ENCODE measurements around the gene LRRK1. TPM values are rescaled to one million over a fixed set of nuclear protein-coding genes. Genes with fewer than 3 reads are reported as not detected.

LRRK1 gene
- polyA plus RNA-seq, 1 donor: 3.0 TPM

DNA sequence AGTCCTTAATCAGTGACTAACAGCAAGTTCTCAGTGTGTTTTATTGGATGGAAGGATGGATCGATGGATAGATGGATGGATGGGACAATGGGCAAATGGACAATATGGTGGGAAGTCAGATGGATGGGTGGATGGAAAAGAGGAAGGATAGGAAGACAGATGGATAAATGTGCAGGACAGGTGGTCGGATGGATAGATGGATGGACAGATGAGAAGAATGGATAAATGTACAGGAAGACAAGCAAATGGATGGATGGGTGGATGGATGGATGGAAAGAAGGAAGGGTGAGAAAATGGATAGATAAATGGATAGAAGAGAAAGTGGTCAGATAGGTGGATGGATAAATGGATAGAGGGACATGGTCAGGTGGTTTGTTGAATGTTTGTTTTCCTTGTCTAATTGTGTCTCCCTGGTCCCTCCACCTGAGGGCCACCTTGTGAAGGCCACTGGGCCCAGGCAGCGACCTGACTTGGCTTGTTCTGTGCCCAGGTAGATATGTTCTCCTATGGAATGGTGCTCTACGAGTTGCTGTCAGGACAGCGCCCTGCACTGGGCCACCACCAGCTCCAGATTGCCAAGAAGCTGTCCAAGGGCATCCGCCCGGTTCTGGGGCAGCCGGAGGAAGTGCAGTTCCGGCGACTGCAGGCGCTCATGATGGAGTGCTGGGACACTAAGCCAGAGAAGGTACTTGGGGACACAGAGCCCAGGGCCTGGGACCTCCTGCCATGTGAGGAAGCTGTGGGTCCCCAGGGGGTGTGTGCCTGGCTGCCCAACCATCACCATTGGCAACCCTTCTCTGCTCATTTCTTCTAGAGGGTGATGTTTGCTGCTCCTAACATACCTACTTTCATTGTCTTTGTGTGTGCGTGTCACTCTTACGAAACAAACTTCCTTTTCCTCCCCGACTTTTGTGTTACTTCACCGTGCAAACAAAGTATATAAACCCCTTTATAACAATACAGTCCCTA, 137.5 kb downstream of the LRRK1 start:
- no peak for DNase-seq

DNA sequence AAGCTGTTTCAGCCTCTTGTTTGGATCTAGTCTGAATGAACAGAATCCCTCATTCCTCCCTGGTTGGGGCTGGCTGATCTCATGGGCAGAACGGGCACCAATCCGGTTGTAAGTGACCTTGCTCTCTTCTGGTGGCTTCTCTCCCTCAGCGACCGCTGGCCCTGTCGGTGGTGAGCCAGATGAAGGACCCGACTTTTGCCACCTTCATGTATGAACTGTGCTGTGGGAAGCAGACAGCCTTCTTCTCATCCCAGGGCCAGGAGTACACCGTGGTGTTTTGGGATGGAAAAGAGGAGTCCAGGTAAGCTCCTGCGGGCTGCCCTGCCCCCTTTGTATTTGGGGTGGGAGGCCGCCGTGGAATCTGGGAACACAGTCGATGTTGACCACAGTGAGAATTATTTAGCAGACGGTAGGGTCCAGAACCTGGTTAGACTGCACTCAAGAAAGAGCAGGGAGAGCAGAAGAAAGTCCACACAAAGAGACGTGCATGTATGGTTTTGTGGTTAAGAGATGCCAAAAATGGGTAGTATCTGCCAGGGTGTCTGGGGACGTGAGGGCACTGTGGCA, 138.8 kb downstream of the LRRK1 start:
- no peak for DNase-seq

DNA sequence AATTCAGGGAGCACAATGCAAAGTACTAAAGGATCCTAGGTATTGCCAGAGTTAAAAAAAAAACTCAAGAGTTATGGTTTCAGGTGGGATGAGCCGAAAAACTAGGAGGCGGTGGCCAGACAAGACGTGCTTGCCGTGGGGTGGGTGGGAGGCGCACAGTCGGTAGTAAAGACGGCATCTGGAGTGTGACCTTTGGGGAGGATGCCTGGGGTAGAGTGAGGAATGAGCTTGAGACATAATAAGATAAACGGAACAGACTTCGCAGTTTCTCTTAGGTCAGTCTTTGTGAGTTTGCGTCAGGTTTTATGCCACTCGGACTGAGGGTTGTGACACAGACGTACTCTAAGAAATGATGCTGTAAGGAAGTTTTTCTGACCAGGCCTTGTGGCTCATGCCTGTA, 139.6 kb downstream of the LRRK1 start:
- DNase-seq: no peak

DNA sequence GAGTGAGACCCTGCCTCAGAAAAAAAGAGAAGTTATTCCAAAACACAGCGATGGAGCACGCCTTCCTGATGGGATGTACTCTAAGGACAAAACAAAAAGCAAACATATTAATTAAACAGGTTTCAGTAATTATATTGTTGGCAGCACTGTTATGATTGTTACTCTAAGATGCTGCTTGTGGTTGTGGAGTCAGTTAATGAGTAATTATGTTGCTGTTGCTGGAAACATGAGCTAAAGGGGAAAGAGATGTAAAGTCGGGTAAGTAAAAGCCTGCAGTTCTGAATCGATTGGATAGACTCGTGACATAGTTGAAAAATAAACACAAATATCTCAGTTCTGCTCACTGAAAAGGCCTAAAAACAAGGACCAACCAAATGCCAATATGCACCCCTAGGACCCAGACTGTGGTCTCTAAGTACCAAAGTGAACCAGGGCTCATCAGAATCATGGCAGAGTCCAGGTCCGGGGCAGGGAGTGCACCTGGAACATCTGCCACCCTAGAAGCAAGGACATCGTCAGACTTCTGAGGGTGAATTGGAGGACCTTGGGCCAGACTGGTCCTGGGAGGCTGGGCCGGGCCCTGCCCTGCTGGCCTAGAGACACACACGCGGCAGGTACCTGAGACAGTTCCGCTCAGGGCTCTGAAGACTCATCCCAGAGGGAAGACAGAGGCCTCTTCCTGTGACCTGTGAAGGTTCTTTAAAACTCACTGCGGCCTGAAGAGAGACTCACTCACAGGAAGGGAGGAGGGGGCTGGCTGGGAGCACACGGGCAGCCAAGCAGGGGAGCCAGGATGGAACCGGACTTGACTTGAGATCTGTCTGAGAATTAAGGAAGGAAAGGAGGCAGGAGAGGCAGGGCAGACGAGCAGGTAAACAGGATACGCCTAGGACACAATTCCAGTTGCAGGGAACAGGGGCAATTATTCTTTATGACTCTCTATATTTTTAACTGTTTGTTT, 140.5 kb downstream of the LRRK1 start:
- no peak for DNase-seq

DNA sequence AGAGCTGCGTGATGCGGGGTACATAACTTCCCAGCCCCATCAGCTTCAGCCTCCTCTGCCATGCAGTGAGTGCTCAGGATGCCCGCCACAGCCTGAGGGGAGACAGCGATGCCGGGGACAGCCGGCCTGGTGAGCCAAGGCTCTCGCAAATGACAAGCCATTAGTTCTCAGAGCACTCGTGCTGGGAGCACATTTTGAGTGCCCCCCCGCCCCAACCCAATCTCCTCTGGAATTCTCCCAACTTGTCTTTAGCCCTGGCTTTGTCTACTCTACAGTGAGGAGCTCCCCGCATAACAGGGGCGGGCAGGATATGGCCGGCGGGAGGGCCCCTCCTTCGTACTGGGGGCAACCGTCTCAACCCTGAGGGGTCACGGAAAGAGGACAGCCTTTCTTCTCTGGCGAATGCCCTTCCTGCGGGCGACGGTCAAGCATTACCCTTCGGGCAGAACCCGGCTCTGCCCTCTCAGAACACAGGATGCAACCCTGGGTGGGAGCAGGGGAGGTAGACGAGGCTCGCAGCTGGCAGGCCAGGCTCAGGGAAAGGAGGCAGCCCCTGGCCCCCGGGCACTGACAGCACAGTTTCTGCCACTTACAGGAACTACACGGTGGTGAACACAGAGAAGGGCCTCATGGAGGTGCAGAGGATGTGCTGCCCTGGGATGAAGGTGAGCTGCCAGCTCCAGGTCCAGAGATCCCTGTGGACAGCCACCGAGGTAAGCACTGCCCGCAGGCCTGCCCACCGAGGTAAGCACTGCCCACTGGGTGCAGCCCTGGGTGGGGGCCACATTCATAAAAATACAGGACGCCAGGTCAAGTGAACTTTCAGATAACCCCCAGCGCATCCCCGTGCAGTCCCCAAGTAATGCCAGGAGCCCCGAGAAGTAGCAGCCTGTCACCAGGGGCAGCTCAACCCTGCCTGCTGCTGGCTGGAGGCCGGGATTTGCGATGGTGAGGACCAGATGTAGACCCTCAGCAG, 141.7 kb downstream of the LRRK1 start:
- DNase-seq: no peak

DNA sequence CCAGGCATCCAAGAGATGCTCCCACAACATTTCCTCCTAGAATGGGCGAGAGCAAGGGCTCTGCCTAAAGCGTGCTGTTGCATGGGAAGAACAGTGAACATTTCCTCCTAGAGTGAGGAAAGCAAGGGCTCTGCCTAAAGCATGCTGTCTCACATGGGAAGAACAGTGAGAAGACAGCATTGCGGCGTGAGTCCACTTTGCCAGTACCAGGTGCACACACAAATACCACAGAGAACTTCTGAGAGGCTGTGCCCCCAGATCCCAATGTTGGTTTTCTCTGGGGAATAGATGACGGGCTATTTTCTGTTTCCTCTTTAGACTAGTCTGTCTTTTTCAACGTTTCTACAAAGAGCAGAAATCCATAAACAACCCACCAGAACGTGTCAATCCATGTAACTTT, 142.9 kb downstream of the LRRK1 start:
- no peak for DNase-seq

DNA sequence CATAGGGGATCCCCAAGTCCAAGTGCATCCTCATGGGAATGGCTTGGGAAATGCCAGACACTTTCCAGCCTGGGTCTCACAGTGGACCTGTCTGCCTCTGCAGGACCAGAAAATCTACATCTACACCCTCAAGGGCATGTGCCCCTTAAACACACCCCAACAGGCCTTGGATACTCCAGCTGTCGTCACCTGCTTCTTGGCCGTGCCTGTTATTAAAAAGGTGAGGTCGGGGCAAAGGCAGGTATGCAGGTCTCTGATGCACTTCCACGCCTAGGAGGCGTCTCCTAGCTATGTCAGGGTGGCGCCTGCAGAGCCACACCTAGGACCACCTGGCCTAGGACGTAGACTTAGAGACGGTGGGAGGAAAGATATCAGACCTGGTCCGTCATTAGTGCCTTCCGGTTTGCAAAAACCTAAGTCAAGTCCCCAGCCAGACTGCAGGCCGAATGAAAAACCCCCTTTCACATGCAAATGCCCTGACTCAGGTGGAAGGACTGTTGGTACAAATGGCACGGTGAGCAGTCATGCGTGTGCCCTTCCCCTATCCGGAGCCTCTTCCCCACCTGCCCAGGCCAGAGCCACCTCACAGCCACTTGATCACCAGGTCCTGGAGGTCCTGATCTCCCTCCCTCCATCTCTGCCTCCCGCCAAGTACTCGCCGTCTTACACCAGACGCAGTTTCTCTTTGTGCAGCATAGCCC, 143.5 kb downstream of the LRRK1 start:
- no peak for DNase-seq

DNA sequence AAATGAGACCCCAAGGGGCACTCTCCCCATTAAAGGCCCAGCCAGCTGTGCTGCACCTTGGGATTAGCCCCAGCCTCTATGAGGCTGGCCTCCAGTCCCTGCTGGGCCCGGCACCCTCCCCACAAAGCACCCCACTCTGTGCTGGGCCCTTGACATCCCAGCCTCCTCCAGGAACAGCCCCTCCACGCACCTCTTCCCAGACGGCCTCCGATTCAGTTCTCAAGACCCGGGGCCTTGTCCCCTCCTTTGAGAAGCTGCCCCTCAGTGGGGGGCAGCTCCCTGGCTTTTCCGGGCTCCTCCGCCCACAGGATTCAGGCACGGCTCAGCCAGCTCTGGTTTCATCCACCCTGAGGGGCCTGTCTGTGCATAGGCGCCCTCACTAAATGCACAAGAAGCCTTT, 144.1 kb downstream of the LRRK1 start:
- no peak for DNase-seq

DNA sequence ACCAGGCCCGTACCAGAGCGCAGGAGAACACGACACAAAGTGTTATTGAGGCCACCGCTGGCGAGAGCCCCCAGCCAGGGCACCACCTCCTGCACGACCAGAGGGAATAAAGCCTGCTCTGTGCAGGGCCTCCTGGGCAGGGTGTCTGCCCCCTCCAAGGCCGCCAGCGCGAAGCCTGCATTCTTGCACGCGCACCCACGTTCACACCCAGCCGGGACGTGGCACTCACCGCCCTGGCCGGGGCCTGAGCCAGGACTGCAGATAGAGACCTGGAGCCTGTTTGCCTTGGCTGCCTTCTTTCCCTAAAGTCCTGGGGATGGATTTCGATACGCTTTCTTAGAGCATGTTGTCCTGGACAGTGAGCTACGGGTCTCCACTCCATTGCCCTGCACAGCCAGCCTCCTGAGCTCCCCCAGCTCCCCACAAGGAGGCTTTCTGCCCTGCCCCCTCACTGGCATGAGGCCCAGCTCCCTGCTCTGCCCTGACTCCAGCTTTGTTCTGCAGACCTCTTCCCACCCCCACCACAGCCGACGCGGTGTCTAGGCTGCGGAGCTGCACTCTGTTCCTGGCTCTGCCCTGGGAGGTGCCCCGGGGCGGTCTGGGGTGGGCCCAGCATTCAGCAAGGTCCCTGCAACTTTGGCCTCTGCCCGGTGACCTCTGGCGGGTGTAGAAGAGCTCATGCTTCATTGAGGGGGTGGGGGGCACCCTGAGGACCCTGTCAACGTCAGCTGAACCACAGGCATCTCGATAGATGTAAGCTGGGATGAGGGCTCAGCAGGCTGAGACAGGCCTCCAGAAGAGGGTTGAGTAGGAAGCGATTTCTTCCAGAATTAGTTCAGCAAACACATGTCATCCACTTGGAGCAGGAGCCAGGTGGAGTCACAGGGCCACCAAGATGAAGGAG, 145.0 kb downstream of the LRRK1 start:
- no peak for DNase-seq

DNA sequence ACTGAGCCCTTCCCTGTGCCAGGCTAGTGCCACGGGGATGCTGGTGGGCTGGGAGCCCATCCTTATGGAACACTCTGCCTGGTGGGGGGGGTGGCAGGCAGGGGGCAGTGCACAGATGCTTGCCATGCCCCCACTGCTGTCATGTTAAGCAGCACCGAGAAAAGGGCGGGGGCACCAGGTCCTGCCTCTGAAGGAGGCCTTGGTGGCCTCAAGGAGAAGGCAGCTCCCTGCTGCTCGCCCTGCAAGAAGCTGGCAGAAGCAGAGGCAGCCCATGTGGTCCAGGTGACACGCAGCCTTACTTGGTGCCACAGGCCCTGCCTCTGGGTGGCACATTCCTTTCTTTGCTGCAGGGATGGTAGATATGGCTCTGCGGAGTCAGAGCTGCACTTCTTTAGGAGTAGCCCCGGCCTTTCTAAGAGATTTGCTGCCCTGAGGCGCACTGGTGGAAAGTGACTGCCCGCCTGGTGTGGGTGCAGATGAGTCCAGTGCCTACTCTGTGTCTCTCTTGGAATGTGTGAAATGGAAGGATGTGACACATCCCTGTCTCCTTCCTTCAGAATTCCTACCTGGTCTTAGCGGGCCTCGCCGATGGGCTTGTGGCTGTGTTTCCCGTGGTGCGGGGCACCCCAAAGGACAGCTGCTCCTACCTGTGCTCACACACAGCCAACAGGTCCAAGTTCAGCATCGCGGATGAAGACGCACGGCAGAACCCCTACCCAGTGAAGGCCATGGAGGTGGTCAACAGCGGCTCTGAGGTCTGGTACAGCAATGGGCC, 145.8 kb downstream of the LRRK1 start:
- DNase-seq: no peak

DNA sequence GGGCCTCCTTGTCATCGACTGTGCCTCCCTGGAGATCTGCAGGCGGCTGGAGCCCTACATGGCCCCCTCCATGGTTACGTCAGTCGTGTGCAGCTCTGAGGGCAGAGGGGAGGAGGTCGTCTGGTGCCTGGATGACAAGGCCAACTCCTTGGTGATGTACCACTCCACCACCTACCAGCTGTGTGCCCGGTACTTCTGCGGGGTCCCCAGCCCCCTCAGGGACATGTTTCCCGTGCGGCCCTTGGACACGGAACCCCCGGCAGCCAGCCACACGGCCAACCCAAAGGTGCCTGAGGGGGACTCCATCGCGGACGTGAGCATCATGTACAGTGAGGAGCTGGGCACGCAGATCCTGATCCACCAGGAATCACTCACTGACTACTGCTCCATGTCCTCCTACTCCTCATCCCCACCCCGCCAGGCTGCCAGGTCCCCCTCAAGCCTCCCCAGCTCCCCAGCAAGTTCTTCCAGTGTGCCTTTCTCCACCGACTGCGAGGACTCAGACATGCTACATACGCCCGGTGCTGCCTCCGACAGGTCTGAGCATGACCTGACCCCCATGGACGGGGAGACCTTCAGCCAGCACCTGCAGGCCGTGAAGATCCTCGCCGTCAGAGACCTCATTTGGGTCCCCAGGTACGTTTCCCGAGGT, 146.5 kb downstream of the LRRK1 start:
- no peak for DNase-seq

DNA sequence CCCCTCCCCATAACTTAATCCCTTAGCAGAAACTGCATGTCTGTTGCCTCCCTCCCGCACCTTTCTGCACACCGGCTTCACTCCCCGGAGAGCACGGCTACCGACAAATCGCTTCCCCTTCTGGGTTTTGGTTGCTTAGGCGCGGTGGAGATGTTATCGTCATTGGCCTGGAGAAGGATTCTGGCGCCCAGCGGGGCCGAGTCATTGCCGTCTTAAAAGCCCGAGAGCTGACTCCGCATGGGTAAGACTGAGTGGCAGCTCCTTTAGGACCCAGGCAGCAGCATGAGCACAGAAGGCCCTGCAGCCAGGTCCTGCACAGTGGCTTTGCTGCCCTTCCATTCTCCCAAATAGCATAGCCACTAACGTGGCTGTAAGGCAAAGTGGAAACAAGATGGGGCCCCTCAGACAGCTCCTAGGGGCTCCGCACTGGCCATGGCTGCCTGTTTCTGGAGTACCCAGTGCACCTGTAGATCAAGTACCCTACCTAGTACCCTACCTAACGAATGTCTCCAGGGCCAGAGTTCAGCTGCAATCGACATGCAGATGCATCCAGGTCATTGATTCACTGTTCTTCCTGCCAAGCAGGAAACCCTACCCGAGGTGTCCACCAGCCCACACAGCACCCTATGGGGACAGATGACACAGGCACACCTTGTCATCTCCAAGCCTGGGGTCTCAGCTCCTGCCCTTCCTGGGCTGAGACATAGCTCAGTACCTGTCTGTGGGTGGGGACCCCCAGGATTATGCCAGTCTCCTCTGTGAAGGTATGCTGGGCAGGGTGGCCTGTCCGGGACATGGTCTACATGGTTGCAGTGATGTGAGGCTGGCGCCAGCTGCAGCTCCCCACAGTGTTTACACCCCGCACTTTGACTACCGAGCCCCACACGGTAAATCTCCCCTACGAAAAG, 147.6 kb downstream of the LRRK1 start:
- DNase-seq: no peak

DNA sequence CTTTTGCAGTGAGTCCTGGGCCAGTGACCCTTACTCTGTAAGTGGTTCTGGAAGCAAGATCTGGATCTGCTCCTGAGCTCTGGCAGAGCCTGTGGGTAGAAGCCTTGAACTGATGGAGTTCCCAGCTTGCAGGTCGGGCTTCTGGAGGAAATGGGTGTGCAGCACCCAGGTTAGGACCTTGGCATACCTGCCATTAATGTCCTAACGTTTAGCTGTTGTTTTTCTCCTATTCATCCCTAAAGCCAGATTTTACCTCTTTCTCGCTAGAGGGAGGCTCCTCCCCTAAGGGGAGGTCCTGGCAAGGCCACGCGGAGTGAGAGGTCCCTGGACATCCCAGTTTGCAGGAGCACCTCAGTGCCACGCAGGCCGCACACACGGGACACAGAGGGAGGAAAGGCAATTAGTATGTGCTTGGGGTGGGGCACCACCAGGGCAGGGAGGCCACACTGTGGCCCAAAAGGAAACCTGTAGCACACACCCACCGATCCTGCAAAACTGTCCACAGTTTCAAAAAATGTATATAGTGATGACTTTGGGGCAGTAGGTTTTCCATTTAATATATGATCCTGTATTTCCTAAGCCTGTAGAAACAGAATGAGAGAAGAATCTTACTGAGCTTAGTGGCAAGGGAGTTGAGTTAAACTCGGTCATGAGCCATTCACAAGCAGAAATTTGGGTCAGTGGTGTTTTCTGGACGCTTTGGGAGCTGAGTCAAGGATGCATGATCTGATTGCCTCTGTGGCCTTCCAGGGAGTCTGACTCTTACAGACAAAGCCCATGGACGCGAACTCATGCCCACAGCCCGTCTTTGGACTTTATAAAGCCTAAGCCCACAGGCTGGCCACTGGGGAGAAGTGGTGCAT, 148.7 kb downstream of the LRRK1 start:
- no peak for DNase-seq

DNA sequence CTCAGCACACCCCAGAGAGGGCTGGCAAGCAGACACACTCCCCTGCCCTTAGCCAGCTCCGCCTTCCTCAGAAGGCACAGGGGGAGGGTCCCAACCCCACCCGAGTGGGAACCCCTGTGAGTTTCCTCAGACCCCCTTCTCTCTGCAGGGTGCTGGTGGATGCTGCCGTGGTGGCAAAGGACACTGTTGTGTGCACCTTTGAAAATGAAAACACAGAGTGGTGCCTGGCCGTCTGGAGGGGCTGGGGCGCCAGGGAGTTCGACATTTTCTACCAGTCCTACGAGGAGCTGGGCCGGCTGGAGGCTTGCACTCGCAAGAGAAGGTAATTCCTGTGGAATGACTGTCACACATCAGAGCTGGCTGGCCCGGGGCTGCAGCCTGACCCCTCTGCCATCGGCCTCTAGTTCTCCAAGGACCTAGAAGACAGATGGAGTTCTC, 149.4 kb downstream of the LRRK1 start:
- DNase-seq: no peak

DNA sequence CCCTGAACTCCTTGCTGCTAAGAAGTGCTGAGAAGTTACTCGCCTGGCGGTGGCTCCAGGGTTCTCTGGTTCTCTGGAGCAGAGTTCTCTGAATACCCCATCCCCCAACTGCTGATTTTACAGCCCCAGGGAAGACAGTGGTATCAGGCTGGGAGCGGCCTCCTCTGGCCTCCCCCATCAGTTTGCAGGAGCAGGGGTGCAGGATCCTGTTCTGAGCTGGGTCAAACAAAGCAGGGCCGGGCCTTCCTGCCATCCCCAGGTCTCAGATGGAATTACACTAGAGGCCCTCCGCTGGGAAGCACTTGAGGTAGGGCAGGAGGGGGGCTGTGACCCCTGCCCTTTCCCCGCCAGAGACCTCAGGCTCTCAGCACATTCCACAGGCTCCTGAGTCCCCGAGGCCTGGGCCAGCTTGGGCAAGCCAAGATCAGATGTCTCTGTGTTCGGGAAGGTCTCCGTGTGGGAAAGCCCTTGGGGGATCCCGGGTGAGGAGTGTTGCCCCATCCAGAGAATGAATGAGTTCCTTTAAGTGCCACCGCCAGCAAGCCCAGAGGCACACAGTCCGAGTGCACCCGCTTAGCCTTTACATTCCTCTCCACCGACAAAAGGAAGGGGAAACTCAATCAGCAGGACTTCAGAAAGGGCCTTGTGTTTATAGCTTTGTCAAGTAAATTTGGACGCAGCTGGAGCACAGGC, 149.9 kb downstream of the LRRK1 start:
- DNase-seq: no peak

DNA sequence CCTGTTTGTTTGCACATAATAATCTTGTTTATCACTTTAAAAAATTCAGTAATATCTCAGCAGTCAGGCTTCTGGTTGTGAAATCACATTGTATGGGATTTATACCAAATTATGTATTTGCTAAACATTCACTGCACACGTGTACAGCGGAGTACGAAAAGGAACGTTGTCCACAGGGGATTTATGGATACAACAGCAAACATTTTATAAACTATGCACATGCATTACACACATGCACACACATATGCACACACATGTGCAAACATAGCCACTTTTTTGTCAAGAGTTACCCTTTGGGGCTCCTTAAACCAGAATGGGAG, 150.5 kb downstream of the LRRK1 start:
- no peak for DNase-seq
